Gastroesophageal sphincter (tissue), 4 donors: ENCODE data around the gene LRP1B. TPM values are rescaled to one million over a fixed set of nuclear protein-coding genes. Genes with fewer than 3 reads are reported as not detected.

Source experiments
- ATAC-seq: fragments of 150-250 bp; one replicate; pipeline ENCODE4 v1.9.1; 2016; ENCODE audit warnings: mild to moderate bottlenecking, moderate library complexity
- H3K27ac ChIP-seq, 4 donors: fragments of 200-600 bp; sonication (generic) in 3 of 4; 1 replicate in 3 of 4; 2 replicates in 1 of 4; pipeline ENCODE4 v1.5.1; 2016 to 2019
- H3K27me3 ChIP-seq: fragments of 200-600 bp; sonication (generic); one replicate; pipeline ENCODE4 v1.5.1; 2019
- H3K36me3 ChIP-seq, 2 donors: fragments of 200-600 bp; sonication (generic); one replicate each; pipeline ENCODE4 v1.5.1; 2019; ENCODE audit warnings: control low read depth in 1 of 2
- H3K4me1 ChIP-seq, 3 donors: fragments of 200-600 bp; sonication (generic); 1 replicate in 2 of 3; 2 replicates in 1 of 3; pipeline ENCODE4 v1.5.1; 2016 to 2019; ENCODE audit warnings: control low read depth in 2 of 3
- H3K4me3 ChIP-seq, 2 donors: fragments of 200-600 bp; sonication (generic); one replicate each; pipeline ENCODE4 v1.5.1; 2019; ENCODE audit warnings: mild to moderate bottlenecking in 1 of 2, moderate library complexity in 1 of 2
- H3K9me3 ChIP-seq, 3 donors: fragments of 200-600 bp; sonication (generic); one replicate each; pipeline ENCODE4 v1.5.1; 2017 to 2019; ENCODE audit warnings: control low read depth in 2 of 3
- EP300 ChIP-seq: sonication (generic); formaldehyde crosslinking; IDR thresholded peaks from one replicate; pipeline ENCODE4 v1.6.1; 2017; ENCODE audit warnings: antibody characterized with exemption, mild to moderate bottlenecking
- POLR2A ChIP-seq, 2 donors: fragments of 450-650 bp; IDR thresholded peaks; one replicate each; pipeline ENCODE4 v1.6.1; 2017; ENCODE audit warnings: antibody characterized with exemption in 2 of 2, mild to moderate bottlenecking in 2 of 2, moderate library complexity in 1 of 2
- POLR2AphosphoS5 ChIP-seq: sonication (generic); formaldehyde crosslinking; IDR thresholded peaks from one replicate; pipeline ENCODE4 v1.6.1; 2017; ENCODE audit warnings: antibody characterized with exemption
- WGBS, 2 donors: methylation state at CpG; one replicate each; pipeline ENCODE4 v1.1.5; 2018; ENCODE audit warnings: low coverage in 1 of 2; 5-methylcytosine and 5-hydroxymethylcytosine counted together
- total RNA-seq, 4 donors: library from RNA; depleted of rRNA; stranded (reverse); fragments of >200 nt; gene quantifications; one replicate each; pipeline ENCODE4 v1.1.0, GENCODE V29; 2016
- TF ChIP-seq, protein P1 (sequence below), 4 experiments: fragments of 200-600 bp in 2 of 4; fragments of 450-650 bp in 2 of 4; sonication (generic) in 1 of 4; IDR thresholded peaks; one replicate each; pipeline ENCODE4 v1.5.1; 2017 to 2019; ENCODE audit warnings: antibody characterized with exemption in 4 of 4, mild to moderate bottlenecking in 2 of 4, moderate library complexity in 2 of 4

LRP1B gene
- total RNA-seq, 4 donors from 2014 or later = 0.27 to 20.7 (median 3.2) TPM

- Histone ChIP-seq H3K4me1 (no peaks in the 10 kb centered on the region), H3K36me3 (no peaks in the 10 kb centered on the region), H3K9me3 (no peaks in the 10 kb centered on the region), H3K4me3 (no peak overlapping the region), H3K27ac (no peak overlapping the region), H3K27me3 (no peaks in the 10 kb centered on the region)
- TF ChIP-seq EP300 (no peak), POLR2AphosphoS5 (no peak), POLR2A (IDR thresholded peaks at IDR 0.05) (no peak)
- TF ChIP-seq, protein P1, sequence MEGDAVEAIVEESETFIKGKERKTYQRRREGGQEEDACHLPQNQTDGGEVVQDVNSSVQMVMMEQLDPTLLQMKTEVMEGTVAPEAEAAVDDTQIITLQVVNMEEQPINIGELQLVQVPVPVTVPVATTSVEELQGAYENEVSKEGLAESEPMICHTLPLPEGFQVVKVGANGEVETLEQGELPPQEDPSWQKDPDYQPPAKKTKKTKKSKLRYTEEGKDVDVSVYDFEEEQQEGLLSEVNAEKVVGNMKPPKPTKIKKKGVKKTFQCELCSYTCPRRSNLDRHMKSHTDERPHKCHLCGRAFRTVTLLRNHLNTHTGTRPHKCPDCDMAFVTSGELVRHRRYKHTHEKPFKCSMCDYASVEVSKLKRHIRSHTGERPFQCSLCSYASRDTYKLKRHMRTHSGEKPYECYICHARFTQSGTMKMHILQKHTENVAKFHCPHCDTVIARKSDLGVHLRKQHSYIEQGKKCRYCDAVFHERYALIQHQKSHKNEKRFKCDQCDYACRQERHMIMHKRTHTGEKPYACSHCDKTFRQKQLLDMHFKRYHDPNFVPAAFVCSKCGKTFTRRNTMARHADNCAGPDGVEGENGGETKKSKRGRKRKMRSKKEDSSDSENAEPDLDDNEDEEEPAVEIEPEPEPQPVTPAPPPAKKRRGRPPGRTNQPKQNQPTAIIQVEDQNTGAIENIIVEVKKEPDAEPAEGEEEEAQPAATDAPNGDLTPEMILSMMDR (IDR thresholded peaks at IDR 0.05) = no peak
- ATAC-seq = no peak
- WGBS, 2 donors = 78 to 88% methylated on average over 4 to 5 of the region's 6 CpGs
Observed at GRCh38 chr2:141947396-141948114, 183.3 kb downstream of the LRP1B start.

DNA sequence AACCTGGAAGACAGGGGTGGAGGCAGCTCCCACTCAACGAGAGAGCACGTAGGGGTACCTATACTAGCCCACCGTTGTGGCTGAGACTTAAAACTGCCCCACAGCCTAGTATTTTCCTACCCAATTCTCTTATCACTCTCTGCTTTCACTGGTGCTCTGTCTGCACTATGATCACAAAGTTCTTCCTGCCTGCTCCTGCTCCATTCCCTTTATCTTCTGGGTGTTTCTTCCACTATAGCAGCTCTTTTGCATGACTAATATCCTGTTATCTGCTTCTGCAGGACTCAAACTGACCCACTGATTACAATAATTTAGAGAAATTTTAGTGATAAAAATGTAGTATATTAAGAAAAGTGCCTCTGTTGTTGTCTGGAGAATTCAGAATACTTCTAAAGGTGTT is 184.8 kb downstream of the LRP1B start:
- TF ChIP-seq, protein P1 (IDR thresholded peaks at IDR 0.05) = no peak
- TF ChIP-seq POLR2AphosphoS5 (no peak), POLR2A (IDR thresholded peaks at IDR 0.05) (no peak), EP300 (no peak)
- WGBS, 2 donors = 55 to 82% methylated on average over 3 of the region's 3 CpGs
- no peaks in the 10 kb centered on the region for H3K27me3 ChIP-seq

DNA sequence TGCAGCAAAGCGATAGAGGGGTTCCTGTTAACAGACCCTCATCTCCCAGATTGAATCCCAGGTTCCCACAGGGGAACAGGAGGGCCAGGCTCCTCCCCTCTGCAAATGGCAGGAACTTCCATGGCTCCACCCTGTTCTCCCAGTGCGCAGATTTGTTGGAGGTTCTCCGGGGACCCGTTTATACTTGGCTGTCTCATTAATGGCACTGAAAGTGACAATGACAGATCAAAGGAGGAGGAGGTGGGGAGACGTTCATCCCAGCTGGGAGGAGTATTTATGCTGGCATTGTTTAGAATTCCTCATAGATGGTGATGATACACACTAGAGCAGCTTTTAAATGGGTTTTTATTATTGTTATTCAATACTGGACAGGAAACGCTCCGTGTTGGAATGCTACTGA is 186.9 kb downstream of the LRP1B start:
- no peaks in the 10 kb centered on the region for H3K27me3 ChIP-seq
- WGBS, 2 donors = 47 to 59% methylated on average over 6 of the region's 7 CpGs
- TF ChIP-seq EP300 (no peak), POLR2A (IDR thresholded peaks at IDR 0.05) (no peak), POLR2AphosphoS5 (no peak)
- TF ChIP-seq, protein P1 (IDR thresholded peaks at IDR 0.05) = no peak
- no peaks in the 10 kb centered on the region for H3K36me3 ChIP-seq
- H3K4me1 ChIP-seq = no peaks in the 10 kb centered on the region
- ATAC-seq = no peak
- no peak overlapping the region for H3K4me3 ChIP-seq
- H3K9me3 ChIP-seq = no peaks in the 10 kb centered on the region
- no peak overlapping the region for H3K27ac ChIP-seq

More for the DNA sequence above, 184.8 kb downstream of the LRP1B start:
- Histone ChIP-seq H3K27ac (no peak overlapping the region), H3K4me1 (no peaks in the 10 kb centered on the region), H3K36me3 (no peaks in the 10 kb centered on the region), H3K9me3 (no peaks in the 10 kb centered on the region), H3K4me3 (no peak overlapping the region)
- ATAC-seq = no peak

DNA sequence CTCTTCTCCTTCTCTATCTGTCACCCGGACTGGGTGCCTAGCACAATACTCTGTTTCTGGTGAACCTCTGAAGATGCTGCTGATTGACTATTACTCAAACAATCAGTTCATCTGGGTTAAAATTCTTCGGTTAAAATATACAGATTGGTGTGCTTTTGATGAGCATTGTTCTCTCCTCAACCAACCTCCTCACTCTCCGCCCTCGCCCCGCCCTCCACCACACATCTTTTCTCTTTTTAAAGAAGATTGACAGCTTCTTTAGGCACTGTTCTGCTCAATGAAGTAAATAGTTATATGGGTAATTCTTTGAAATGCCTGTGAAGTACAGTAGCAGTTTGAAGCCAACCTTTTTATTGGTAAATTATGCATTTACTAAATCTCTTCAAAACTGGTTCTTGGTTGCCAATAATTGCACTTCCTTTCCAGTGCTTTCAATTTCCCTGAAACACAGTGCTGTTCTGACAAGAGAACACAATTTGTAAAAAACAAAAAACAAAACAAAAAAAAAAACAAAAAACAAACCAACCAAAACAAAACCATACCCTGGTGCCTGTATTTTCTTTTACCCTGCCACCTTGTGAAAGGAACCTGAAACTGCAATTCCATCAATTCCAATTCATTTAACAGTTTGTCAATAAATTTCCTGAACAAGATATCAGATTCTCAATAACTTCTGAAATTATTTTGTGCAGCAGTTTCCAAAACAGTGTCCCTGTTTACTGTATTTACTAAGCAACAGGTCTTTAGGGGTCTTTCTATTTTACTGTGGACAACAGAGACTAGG is 188.6 kb downstream of the LRP1B start:
- Histone ChIP-seq H3K4me1 (no peaks in the 10 kb centered on the region), H3K4me3 (no peak overlapping the region), H3K9me3 (peaks cover 0 to 10% (median 0%) of the 10 kb centered on the region in 3 donors), H3K27ac (no peak overlapping the region), H3K27me3 (no peaks in the 10 kb centered on the region), H3K36me3 (no peaks in the 10 kb centered on the region)
- WGBS, 2 donors = 65 to 81% methylated on average over 5 of the region's 5 CpGs
- ATAC-seq = no peak
- TF ChIP-seq EP300 (no peak), POLR2A (IDR thresholded peaks at IDR 0.05) (no peak), POLR2AphosphoS5 (no peak)
- TF ChIP-seq, protein P1 (IDR thresholded peaks at IDR 0.05) = no peak
